Measurements from ENCODE around the gene BMF.
"Not testable (repeated sequence)": the region's sequence is repeated elsewhere in the genome, so short reads cannot be mapped to it uniquely, and the experiment has no call there.

Gene BMF, protein sequence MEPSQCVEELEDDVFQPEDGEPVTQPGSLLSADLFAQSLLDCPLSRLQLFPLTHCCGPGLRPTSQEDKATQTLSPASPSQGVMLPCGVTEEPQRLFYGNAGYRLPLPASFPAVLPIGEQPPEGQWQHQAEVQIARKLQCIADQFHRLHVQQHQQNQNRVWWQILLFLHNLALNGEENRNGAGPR

DNA sequence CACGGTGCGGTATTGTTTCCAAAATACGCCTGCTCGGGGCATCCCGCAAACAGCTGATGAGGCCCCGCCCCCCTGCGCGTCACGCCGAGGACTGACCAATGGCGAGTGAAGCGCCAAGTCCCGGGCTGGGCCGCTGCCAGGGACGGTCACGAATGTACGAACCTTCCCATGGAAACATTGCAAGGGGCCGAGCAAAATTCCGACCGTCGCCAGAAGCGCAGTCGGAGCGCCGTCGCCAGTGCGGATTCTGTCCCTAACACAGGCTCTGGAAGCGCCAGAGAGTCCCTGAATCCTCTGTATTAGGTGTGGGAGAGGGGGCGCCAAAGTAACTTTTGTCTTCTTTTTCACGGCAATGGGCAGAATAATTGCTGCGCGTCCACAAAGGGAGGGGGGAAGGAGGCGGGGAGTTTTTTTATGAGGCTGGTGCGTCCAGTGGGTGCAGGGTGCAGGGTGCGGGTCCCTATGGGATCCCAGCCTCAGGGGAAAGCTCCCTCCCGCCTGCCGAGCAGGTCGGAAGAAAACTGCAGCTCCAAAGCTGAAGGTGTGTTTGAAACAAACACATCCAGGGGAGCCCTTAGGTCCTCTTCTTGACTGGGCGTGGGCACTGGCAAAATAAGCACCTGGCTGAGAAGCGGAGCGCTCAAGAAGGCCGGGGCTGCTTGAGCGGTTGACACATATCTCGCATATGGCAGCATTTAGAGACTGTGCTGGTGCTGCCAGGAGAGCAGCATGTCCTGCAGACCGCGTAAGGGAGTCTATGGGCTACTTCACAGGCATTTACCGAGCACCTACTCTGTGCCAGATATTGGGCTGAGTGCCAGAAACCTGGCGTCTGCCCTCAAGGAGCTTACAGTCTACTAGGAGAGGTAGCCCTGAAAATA is at the start of gene BMF:
TSS of gene BMF (minus strand) at position 25 of the 881 bp plus-strand sequence. CDS start 2,793 bp downstream, outside the sequence.
- peak; percentile 94 to 97 (median 96) for DNase-seq (ENCODE audit: low read depth in 2 of 3, low spot score in 2 of 3)

DNA sequence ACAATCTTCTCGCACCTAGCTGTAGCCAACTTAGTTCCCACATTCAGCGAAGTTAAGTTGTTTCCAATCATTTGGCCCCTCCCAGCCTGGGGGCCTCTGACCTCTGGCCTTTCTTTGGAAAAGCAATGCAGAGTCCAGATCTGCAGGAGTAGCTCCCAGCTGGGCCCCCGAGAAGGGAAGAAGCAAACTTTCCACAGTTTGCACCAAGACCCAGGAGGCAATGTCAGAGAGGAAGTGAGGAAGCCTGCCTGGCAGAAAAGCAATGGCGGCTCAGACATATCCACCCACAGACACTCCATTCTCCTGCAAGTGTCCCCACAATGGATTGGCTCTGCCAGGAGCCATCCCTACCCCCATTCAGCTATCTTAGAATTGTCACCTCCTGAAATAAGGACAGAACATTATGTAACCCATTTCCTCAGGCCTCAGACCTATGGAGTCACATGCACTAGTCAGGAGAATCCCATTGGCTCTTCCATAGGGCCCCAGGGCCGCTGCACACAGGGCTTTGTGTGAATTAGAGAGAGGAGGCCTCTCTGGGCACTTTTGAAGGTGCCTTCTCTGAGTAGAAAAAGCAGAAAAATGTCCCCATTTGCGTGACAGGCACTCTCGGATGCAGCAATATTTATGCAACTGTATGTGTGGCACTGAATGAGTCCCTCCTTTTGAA is 49.2 kb upstream of the BMF start:
- no peak for DNase-seq (ENCODE audit: low read depth in 2 of 3, low spot score in 2 of 3)

DNA sequence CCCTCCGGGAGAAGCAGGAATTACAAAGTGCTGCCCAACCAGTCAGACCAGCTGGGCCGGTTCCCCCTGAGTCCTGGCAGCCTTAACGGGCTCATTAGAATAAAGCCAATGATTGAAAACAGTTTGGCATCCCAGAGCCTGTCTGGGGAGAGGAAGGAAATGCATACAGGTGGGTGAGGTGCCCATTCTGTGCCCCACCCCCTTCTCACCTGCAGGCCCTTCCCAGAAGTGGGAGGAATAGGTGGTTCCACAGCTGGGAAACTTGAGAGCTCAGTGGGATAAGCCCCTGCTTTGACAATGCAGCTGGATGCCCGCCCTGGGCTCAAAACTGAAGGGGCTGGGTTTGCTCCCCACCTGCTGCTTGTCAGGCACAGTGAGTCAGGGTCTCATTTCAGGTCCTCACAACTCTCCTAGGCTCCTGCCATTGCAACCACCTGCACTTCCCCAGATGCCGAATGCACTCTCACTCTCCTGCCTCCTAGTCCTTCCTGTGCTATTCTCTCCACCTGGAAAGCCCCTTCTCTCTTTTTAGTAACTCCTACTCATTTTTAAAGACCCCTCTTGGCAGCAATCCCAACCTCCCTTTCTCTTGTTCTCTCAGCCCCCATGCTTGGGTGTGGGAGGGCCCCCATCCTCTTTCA is 46.7 kb upstream of the BMF start:
- DNase-seq (ENCODE audit: low read depth in 2 of 3, low spot score in 2 of 3), result no peak

DNA sequence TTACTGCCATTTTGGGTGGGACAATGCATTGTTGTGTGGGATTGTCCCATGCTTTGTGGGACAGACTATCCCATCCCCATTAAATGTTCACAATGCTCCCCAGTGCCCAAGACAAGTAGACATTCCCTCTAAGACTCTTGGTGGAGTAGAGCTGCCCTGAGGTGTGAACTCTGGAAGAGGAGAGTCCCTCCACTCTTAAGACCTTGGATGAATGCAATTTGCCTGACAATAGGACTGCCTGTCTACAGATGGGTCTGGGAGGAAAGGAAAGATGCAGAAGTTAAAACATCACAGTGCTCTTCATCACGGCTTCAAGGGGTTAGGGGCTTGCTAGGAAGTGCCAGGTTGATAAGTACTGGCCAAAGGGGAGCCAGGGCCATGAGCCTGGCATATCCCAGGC is 46.1 kb upstream of the BMF start:
- DNase-seq (ENCODE audit: low read depth in 2 of 3, low spot score in 2 of 3), result not testable (repeated sequence)

DNA sequence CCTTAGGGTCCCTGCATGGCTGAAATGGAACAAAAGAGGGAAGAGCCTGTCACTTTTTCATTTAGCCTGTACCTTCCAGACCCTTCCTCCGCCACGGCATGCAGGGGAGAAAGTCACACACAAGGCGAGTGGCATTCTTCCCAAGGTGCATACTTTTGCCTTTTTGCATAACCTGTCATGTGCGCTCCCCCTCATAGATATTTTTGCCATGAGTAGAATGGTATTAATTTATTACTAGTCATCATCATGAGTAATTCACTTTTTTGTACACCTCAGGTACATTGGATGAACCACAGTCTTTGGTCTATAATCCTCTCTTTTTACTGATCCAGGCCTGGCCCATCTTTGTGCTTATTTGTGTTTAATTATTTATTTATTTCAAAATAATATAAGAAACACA is 43.3 kb upstream of the BMF start:
- no peak for DNase-seq (ENCODE audit: low read depth in 2 of 3, low spot score in 2 of 3)

DNA sequence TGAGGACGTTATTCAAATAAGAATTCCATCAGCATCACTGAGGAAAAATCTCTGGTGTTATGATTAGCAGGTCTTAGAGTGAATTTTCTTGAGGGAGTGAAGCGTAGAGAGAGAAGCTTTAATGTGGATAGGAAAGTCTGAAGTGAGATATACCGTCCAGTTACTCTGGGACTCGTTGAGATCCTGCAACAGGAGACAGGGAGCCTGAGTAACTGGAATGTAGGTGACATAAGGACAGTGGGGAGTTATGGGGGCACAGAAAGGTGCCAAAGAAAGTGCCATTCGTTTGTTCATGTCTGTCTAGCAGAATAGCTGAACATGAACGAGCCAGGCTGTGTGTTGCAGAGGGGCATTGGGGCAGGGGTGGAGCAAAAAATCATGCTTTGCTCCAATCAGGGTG is 42.8 kb upstream of the BMF start:
- DNase-seq (ENCODE audit: low read depth in 2 of 3, low spot score in 2 of 3), result no peak

DNA sequence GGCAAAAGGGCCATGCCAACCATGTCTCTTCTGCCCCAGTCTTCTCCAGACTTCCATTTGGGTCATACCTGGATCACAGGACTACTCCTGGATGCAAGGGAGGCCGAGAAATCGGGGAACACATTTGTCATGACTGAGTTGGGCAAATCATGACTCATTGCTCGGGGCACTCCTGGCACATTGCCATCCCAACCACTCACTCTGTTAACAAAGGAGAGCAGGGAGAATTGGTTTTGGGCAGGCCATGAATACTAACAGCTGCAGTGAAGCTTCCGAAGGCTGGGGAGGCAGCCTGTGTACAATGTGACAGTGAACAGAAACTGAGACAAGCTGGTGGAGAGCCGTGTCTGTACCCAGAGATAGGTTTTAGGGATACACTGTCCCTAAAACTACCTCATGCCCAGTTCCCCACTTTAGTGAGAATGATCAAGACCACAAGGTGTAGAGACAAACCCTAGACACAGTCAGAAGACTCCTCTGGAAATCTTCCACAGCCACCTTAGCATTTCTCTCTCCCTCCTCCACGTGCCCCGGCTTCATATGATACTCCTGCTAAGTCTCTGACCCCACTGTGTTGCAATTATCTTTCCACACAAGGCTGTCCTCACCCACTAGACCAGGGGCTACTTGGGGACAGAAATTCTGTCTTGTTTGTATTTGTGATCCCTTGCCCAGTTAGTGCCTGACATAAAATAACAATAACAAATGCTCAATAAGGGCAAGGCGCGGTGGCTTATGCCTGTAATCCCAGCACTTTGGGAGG is 41.7 kb upstream of the BMF start:
- no peak for DNase-seq (ENCODE audit: low read depth in 2 of 3, low spot score in 2 of 3)

DNA sequence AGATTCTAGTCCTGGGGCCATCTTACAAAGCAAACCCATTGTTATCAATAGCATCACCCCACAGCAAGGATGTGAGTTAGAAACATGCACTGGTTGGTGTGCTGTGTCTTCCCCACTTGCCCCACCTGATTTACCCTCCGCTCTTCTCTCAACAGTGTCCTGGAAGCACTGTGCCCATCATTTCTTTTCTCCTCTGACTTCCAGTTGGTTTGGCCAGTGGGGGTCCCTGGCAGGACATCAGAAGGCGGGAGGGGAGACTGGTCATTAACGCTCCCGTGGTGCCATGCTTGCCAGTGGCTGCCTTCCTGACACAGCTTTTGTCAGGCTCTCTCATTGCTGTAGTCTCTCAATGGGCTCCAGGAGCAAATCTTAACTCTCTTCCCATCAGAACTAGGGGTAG is 40.7 kb upstream of the BMF start:
- DNase-seq (ENCODE audit: low read depth in 2 of 3, low spot score in 2 of 3), result no peak

DNA sequence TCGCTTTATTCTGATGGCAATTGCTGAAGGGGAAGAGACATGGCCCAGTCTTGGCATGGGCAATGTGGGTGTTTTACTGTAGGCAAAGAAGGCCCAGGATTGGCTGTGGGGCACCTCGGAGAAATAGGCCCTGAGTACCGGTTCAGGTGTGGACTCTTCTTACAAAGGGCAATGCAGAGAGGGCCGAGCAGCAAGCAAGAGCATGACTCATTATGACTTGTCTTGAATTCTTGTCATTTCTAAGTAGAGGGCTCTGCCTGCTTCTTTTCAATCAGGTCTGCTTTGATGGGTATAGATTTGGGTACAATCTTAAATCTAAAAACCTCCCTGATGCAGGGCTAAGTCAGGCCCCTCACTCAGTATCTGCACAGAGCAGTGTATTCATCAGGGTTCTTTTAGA is 37.4 kb upstream of the BMF start:
- no peak for DNase-seq (ENCODE audit: low read depth in 2 of 3, low spot score in 2 of 3)

DNA sequence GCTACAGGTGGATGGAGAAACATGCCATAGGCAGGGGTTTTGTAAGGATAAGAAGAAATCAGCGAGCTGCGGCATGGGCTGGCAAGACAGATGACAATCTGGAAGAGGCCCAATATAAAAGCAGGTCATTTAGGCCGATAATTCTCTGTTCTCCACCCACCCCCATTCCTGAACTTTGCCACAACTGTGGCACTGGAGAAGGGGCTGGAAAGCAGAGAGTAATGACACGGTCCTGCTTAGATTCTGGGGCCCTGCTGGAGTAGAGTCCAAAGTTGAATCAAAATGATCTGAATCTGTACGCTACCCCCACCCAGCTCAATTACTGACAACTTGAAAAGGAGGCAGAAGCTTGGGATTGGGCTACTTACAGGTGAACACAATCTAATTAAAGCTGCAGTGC is 33.7 kb upstream of the BMF start:
- DNase-seq (ENCODE audit: low read depth in 2 of 3, low spot score in 2 of 3), result no peak

DNA sequence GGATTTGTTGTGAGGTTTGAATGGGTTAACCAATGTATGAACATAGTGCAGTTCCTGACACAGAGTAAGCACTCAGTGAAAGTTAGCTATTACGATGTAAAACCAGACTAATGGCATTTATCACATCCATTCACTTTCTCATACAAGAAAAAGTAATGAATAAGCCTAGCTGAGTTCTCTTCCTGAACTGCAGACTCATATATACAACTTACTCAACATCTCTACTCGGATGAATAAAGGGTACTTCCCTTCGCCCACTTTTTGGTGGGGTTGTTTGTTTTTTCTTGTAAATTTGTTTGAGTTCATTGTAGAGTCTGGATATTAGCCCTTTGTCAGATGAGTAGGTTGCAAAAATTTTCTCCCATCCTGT is 29.5 kb upstream of the BMF start:
- not testable (repeated sequence) for DNase-seq (ENCODE audit: low read depth in 2 of 3, low spot score in 2 of 3)

DNA sequence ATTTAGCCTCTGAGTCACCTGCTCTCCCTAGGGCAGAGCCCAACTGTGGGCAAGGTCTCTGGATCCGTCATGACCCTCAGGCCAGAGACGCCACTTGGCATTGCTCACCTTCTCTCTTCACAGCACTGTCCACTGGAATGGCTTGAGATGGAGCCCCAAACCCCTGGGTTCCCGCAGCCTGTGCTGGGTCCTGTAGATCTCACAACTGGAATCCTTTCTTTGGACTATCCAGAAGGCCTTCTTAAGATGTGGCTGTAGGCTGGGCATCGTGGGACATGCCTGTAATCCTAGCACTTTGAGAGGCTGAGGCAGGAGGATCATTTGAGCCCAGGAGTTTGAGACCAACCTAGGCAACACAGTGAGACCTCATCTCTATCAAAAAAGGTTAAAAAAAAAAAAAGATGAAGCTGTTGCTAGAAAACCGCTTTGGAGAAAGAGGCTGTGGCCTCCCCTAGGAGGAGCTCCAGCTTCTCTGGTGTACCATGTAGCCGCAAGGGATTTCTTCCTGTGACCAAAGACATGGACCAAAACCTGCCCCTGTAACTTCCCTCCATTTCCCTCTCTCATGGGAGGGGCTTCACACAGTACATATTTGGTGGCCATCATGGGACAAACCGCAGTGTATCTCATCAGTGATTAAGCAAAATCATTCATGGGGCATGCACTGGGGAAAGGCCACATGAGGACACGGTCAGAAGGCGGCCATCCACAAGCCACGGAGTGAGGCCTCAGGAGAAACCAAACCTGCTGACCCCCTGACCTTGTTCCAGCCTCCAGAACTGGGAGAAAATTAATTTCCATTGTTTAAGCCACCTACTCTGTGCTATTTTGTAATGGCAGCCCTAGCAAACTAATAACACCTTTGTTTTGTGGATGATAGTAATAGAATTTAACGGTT is 28.9 kb upstream of the BMF start:
- no peak for DNase-seq (ENCODE audit: low read depth in 2 of 3, low spot score in 2 of 3)

DNA sequence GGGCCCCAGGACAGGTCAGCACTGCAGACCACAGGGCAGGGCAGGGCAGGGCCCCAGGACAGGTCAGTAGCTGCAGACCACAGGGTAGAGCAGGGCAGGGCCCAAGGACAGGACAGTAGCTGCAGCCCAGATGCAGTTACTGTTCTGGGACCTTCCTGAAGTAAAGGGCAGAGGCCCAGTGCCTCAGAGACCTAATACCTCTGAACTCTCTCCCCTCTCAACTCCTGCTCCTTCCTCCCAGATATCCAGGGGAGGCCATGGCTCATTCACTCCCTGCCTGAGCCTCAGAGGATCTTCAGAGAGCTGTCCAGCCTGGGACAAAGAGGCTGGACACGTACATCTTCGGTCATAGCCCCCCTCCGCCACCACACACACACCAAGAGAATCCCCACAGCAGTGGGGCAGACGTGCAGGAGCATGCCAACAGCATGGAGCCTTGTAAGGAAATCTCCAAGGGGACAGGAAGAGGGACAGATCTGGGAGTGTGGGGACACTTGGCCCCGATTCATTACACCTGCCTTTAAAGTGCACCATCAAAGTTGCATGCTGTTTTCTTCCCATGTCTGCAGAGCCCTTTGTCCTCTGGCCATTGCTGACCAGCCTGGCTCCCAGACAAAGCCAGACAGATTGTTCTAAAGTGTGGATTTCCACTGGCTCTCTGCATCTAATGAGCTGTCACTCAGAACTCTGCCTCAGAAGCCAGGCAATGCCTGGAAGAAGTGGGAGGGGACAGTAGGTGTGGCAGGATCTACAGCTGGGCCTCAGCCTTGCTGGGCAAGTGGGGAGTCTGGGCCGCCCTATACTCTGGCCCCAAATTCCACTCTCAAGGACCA is 28.0 kb upstream of the BMF start:
- no peak for DNase-seq (ENCODE audit: low read depth in 2 of 3, low spot score in 2 of 3)

DNA sequence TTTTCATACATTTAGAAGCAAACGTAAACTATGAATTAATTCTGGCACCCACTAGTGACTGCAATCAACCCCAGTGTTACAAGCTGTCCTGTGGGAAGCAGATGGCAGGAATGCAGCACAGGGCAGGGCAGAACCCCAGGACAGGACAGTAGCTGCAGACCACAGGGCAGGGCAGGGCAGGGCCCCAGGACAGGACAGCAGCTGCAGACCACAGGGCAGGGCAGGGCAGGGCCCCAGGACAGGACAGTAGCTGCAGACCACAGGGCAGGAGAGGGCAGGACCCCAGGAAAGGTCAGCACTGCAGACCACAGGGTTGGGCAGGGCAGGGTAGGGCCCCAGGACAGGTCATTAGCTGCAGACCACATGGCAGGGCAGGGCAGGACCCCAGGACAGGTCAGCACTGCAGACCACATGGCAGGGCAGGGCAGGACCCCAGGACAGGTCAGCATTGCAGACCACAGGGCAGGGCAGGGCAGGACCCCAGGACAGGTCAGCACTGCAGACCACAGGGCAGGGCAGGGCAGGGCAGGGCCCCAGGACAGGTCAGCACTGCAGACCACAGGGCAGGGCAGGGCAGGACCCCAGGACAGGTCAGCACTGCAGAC is 27.3 kb upstream of the BMF start:
- DNase-seq (ENCODE audit: low read depth in 2 of 3, low spot score in 2 of 3), result not testable (repeated sequence)

DNA sequence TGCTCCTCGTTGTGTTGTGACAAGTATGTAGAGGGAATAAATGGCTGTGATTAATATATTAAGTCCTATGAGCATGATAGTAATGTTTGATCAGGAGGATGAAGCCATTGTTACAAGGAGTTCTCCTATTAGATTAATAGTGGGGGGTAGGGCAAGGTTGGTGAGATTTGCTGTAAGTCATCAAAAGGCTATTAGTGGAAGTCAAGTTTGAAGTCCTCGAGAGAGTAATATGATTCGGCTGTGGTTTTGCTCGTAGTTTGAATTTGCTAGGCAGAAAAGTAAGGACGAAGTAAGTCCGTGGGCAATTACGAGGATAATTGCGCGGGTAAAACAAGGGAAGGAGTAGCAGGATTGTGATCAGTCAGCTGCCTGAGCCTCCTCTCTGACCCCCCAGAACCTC is 26.2 kb upstream of the BMF start:
- DNase-seq (ENCODE audit: low read depth in 2 of 3, low spot score in 2 of 3), result no peak

DNA sequence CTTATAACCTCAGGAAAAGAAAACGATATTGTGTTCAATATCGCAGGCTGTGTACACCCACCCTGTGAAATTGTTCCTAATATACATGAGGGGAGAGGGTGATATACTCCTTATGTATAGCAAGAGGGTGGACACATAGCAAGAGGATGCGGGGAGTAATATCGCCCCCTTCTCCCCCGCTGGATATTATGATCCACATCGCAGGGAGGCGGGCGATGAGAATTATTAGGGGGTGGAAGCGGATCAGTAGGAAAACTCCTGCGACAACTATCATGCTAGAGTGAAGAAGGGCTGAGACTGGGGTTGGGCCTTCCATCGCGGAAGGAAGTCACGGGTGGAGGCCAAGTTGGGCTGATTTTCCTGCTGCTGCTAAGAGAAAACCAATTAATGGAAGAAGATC is 24.9 kb upstream of the BMF start:
- DNase-seq (ENCODE audit: low read depth in 2 of 3, low spot score in 2 of 3), result no peak

DNA sequence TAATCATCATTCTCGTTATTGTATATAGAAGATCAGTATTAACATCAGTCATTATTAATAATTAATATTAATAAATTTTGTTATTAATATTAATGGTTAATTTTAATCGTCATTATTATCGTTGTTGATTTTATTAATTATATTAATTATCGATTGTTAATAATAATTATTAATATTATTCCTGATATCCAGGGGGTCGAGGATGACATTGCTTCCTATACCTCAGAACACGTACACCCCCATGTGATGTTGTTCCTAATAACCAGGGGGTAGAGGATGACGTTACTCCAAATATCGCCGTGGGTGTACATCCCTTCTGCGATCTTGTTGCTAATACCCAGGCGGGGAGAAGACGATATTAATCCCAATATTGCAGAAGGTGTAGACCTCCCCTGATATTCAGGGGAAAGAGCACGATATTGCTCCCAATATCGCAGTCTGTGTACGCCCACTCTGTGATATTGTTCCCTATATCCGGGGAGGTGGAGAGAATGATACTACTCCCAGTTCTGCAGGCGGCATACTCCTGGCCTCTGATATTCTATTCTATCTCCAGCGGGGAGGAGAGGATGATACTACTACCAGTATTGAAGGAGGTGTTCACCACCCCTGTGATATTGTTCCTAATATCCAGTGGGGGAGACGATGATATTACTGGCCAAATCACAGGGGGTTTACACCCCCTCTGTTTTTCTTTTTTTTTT is 22.3 kb upstream of the BMF start:
- no peak for DNase-seq (ENCODE audit: low read depth in 2 of 3, low spot score in 2 of 3)

DNA sequence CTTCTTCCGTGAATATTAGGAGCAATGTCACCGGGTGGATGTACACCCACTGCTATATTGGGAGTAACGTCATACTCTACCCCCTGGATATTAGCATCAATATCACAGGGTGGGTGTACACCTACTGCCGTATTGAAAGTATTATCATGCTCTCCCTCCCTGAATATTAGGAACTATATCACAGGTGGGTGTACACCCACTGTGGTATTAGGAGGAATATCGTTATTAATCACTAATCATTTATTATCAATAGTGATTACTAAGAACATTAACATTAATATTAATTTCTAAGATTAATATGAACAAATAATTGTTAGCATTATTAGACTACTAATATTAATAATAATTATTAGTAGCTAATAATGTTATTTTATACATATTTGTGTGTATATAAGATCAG is 21.4 kb upstream of the BMF start:
- no peak for DNase-seq (ENCODE audit: low read depth in 2 of 3, low spot score in 2 of 3)

All from activated CD8-positive, alpha-beta memory T cell treated with anti-CD3 and anti-CD28 coated beads for 48 hours (primary cell).